Karpas-422 (cell line): ENCODE results near the gene TAF5L. TPM values are rescaled to one million over a fixed set of nuclear protein-coding genes. Genes with fewer than 3 reads are reported as not detected.

ENCODE experiments used
- DNase-seq: peaks from one replicate; pipeline ENCODE4 v3.0.0-alpha.2; 2015
- H2AFZ ChIP-seq: fragments of 200-600 bp; sonication (generic); 2 replicates; pipeline ENCODE4 v1.6.1; 2014; ENCODE audit warnings: antibody characterized with exemption, low read length, mixed read lengths
- H3K27ac ChIP-seq: fragments of 200-600 bp; sonication (generic); 2 replicates; pipeline ENCODE4 v1.5.1; 2014; ENCODE audit warnings: mild to moderate bottlenecking, low read length, moderate library complexity
- H3K27me3 ChIP-seq: fragments of 200-600 bp; sonication (generic); 2 replicates; pipeline ENCODE4 v1.6.1; 2014; ENCODE audit warnings: low read length, mixed read lengths
- H3K36me3 ChIP-seq: fragments of 200-600 bp; sonication (generic); 2 replicates; pipeline ENCODE4 v1.6.1; 2014; ENCODE audit warnings: low read length, mixed read lengths; ENCODE audit not compliant: insufficient read depth
- H3K4me1 ChIP-seq: fragments of 200-600 bp; sonication (generic); 2 replicates; pipeline ENCODE4 v1.6.1; 2014; ENCODE audit warnings: mild to moderate bottlenecking, low read length, mixed read lengths
- H3K4me2 ChIP-seq: fragments of 200-600 bp; sonication (generic); 2 replicates; pipeline ENCODE4 v1.6.1; 2014; ENCODE audit warnings: low read length, low read depth, mild to moderate bottlenecking; ENCODE audit not compliant: poor library complexity, severe bottlenecking
- H3K4me3 ChIP-seq: fragments of 200-600 bp; sonication (generic); 2 replicates; pipeline ENCODE4 v1.5.1; 2014; ENCODE audit warnings: mild to moderate bottlenecking, antibody characterized with exemption, low read length, mixed read lengths
- H3K79me2 ChIP-seq: fragments of 200-600 bp; sonication (generic); 2 replicates; pipeline ENCODE4 v1.6.1; 2014; ENCODE audit warnings: mild to moderate bottlenecking, low read length, mixed read lengths
- H3K9ac ChIP-seq: fragments of 200-600 bp; sonication (generic); 2 replicates; pipeline ENCODE4 v1.6.0; 2014; ENCODE audit warnings: low read length
- H3K9me2 ChIP-seq: fragments of 200-600 bp; sonication (generic), shearing (Covaris generic); replicated peaks from 2 replicates; pipeline ENCODE4 v1.6.0; 2014; ENCODE audit warnings: mild to moderate bottlenecking, low read length, moderate library complexity; ENCODE audit not compliant: insufficient read depth
- H3K9me3 ChIP-seq: fragments of 300-700, 200-600 bp; sonication (generic); 2 replicates; pipeline ENCODE4 v1.6.1; 2014; ENCODE audit warnings: low read length, mixed read lengths
- H4K20me1 ChIP-seq: fragments of 200-600 bp; sonication (generic); 2 replicates; pipeline ENCODE4 v1.6.1; 2014; ENCODE audit warnings: mild to moderate bottlenecking, antibody characterized with exemption, low read length, low read depth; ENCODE audit not compliant: insufficient read depth
- total RNA-seq: library from RNA; depleted of rRNA; stranded (reverse); fragments of >200 nt; shearing (Covaris generic); gene quantifications from 2 replicates; pipeline ENCODE4 v1.2.3, GENCODE V29; 2014; ENCODE audit warnings: low replicate concordance

The TAF5L gene
- total RNA-seq, 1 experiment from 2014 or later = 32.6 TPM

DNA sequence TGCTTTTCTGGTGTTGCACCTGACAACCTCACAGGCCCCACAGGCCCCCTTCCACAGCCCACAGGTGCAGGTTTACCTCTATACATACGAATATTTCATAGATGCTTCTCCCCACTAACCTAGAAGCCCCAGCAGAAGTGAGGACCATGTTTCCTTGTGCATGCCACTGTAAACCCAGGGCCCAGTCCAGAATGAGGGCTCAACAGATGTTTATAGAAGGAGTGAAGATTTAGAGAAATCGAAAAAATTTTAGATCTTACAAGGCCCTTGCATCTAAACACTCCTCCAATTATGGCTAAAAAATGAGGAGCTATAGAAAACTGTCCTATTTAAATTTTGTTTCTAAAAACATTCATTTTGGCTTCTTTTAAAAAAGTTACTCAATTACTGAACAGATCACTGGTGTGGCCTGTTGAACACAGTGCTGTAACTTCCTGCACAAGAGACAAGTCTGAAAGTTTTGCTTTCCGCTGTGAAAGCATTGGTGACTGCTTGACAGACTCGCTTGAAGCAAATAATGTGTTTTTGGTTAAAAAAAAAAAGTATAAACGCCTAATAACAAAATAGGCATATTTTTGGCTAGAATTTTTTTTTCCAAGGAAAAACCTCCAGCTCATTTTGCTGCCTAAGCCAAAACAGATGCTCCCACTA is 68.6 kb downstream of the TAF5L start:
- H2AFZ ChIP-seq = peak overlapping the region; percentile 15; the same call in 1 of the 2 replicates
- peak overlapping the region; percentile 84 for H3K4me2 ChIP-seq
- peaks cover 37% of the 10 kb centered on the region for H3K4me1 ChIP-seq
- H3K9me2 ChIP-seq = no peaks in the 10 kb centered on the region
- no peaks in the 10 kb centered on the region for H3K9me3 ChIP-seq
- peaks cover 56% of the 10 kb centered on the region for H3K79me2 ChIP-seq
- H3K27me3 ChIP-seq = no peaks in the 10 kb centered on the region
- H3K4me3 ChIP-seq = peak overlapping the region; percentile 77
- H3K36me3 ChIP-seq = no peaks in the 10 kb centered on the region
- peak; percentile 70 for DNase-seq
- no peaks in the 10 kb centered on the region for H4K20me1 ChIP-seq
- peak overlapping the region; percentile 77 for H3K9ac ChIP-seq
- H3K27ac ChIP-seq = peak overlapping the region; percentile 49

GRCh38 chr1:229554886-229555621 is 70.9 kb downstream of the TAF5L start:
- H3K4me2 ChIP-seq = peak overlapping the region; percentile 84
- no peak overlapping the region for H3K4me3 ChIP-seq
- no peaks in the 10 kb centered on the region for H4K20me1 ChIP-seq
- no peak overlapping the region; the same call in 1 of the 2 replicates for H3K9ac ChIP-seq
- H3K36me3 ChIP-seq = no peaks in the 10 kb centered on the region
- H3K4me1 ChIP-seq = peaks cover 37% of the 10 kb centered on the region
- no peak for DNase-seq
- H3K27me3 ChIP-seq = no peaks in the 10 kb centered on the region
- no peaks in the 10 kb centered on the region for H3K9me3 ChIP-seq
- peaks cover 76% of the 10 kb centered on the region for H3K79me2 ChIP-seq
- H3K9me2 ChIP-seq = no peaks in the 10 kb centered on the region
- H3K27ac ChIP-seq = peak overlapping the region; percentile 9; the same call in 1 of the 2 replicates
- no peak overlapping the region for H2AFZ ChIP-seq

DNA sequence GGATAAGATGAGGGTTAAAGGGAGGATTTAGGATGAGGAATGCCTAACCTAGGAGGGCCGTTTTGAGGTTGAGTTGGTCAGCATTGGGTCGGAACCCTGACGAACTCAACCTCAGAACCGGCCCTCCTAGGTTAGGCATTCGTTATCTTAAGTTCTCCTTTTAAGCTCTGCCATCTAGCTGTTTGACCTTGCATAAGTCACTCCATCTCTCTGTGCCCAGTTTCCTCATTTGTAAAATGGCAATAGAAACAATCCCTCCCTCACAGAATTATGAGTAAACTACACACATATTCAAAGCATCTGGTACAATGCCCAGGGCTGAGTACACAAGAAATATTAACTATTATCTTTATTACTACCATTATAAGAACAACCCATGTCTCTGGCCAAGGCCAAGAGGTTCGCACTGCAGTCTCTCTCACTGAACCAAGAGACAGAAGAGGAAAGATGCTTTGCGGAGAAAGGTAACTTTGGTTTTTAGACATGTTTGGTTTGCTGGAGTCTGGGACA is 72.2 kb downstream of the TAF5L start:
- H3K9me3 ChIP-seq = no peaks in the 10 kb centered on the region
- no peak overlapping the region for H3K4me3 ChIP-seq
- H3K9me2 ChIP-seq = no peaks in the 10 kb centered on the region
- H3K4me1 ChIP-seq = peaks cover 30% of the 10 kb centered on the region
- no peak overlapping the region for H3K27ac ChIP-seq
- no peaks in the 10 kb centered on the region for H3K36me3 ChIP-seq
- H3K9ac ChIP-seq = no peak overlapping the region
- no peak for DNase-seq
- no peak overlapping the region for H2AFZ ChIP-seq
- H3K4me2 ChIP-seq = no peak overlapping the region
- H4K20me1 ChIP-seq = no peaks in the 10 kb centered on the region
- no peaks in the 10 kb centered on the region for H3K27me3 ChIP-seq
- H3K79me2 ChIP-seq = peaks cover 89% of the 10 kb centered on the region

GRCh38 chr1:229552732-229553131 is 73.2 kb downstream of the TAF5L start:
- H4K20me1 ChIP-seq = no peaks in the 10 kb centered on the region
- H3K79me2 ChIP-seq = peaks cover 92% of the 10 kb centered on the region
- no peak overlapping the region for H2AFZ ChIP-seq

GRCh38 chr1:229550812-229551567 is 74.9 kb downstream of the TAF5L start:
- no peaks in the 10 kb centered on the region for H3K27me3 ChIP-seq
- no peak overlapping the region for H3K4me3 ChIP-seq
- H3K9me3 ChIP-seq = no peaks in the 10 kb centered on the region
- peaks cover 74% of the 10 kb centered on the region for H3K79me2 ChIP-seq
- H3K4me1 ChIP-seq = peaks cover 12% of the 10 kb centered on the region
- H3K36me3 ChIP-seq = no peaks in the 10 kb centered on the region
- no peaks in the 10 kb centered on the region for H4K20me1 ChIP-seq
- no peak overlapping the region for H2AFZ ChIP-seq
- no peak for DNase-seq
- H3K9ac ChIP-seq = no peak overlapping the region
- H3K4me2 ChIP-seq = no peak overlapping the region
- H3K9me2 ChIP-seq = no peaks in the 10 kb centered on the region
- no peak overlapping the region for H3K27ac ChIP-seq

More at GRCh38 chr1:229552732-229553131, 73.2 kb downstream of the TAF5L start:
- no peaks in the 10 kb centered on the region for H3K9me3 ChIP-seq
- H3K27ac ChIP-seq = no peak overlapping the region
- H3K27me3 ChIP-seq = no peaks in the 10 kb centered on the region
- H3K4me1 ChIP-seq = peaks cover 30% of the 10 kb centered on the region
- H3K9ac ChIP-seq = no peak overlapping the region
- no peak for DNase-seq
- no peak overlapping the region for H3K4me2 ChIP-seq
- no peak overlapping the region for H3K4me3 ChIP-seq
- H3K36me3 ChIP-seq = no peaks in the 10 kb centered on the region
- no peaks in the 10 kb centered on the region for H3K9me2 ChIP-seq

GRCh38 chr1:229547542-229547941 is 78.4 kb downstream of the TAF5L start:
- no peak for DNase-seq
- no peaks in the 10 kb centered on the region for H4K20me1 ChIP-seq
- no peaks in the 10 kb centered on the region for H3K9me3 ChIP-seq
- H2AFZ ChIP-seq = no peak overlapping the region
- peaks cover 57% of the 10 kb centered on the region for H3K79me2 ChIP-seq
- H3K4me3 ChIP-seq = no peak overlapping the region
- H3K27ac ChIP-seq = no peak overlapping the region
- no peaks in the 10 kb centered on the region for H3K9me2 ChIP-seq
- H3K4me2 ChIP-seq = no peak overlapping the region
- H3K4me1 ChIP-seq = peaks cover 5% of the 10 kb centered on the region
- peaks cover 19% of the 10 kb centered on the region; the same call in 1 of the 2 replicates for H3K36me3 ChIP-seq
- no peaks in the 10 kb centered on the region for H3K27me3 ChIP-seq
- no peak overlapping the region for H3K9ac ChIP-seq

DNA sequence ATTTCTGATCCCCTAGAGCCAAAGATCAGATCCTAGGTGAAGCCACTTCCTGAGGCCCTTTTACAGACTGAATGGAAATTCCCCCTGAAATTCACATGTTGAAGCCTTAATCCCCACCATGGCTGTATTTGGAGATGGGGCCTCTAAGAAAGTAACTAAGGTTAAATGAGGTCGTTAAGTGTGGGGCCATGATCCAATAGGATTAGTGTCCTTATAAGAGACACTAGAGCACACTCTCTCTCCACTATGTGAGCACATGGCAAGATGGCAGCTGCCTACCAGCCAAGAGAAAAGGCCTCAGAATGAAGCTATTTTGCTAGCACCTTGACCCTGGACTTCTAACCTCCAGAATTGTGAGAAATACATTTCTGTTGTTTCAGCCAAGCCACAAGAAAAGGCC is 81.3 kb downstream of the TAF5L start:
- Histone ChIP-seq H3K36me3 (peaks cover 26% of the 10 kb centered on the region; the same call in 1 of the 2 replicates), H3K4me2 (no peak overlapping the region), H4K20me1 (no peaks in the 10 kb centered on the region), H3K9me3 (no peaks in the 10 kb centered on the region), H3K79me2 (peaks cover 30% of the 10 kb centered on the region), H3K4me1 (peaks cover 5% of the 10 kb centered on the region), H3K9ac (no peak overlapping the region), H3K9me2 (no peaks in the 10 kb centered on the region), H2AFZ (no peak overlapping the region), H3K27me3 (no peaks in the 10 kb centered on the region), H3K27ac (no peak overlapping the region), H3K4me3 (no peak overlapping the region)
- DNase-seq = no peak
